Measurements from ENCODE around the gene ABHD8. TPM values are rescaled to one million over a fixed set of nuclear protein-coding genes. Genes with fewer than 3 reads are reported as not detected.

ABHD8 gene
- total RNA-seq, 4 donors from 2014 or later, result 12.2 to 25.0 (median 19.8) TPM

- intact Hi-C loops (cut with DNase I; ENCODE audit: low total_unique reads), result no loop called here
- in situ Hi-C loops (cut with MboI; ENCODE audit: low sequenced_read_pairs in 4 of 4), result no loop called here
- DNase-seq, result no peak
- Histone ChIP-seq H3K27me3 (no peaks in the 10 kb centered on the region), H3K9me3 (no peaks in the 10 kb centered on the region), H3K4me1 (no peaks in the 10 kb centered on the region), H3K4me3 (no peak overlapping the region), H3K36me3 (no peaks in the 10 kb centered on the region), H3K27ac (no peak overlapping the region)
- TF ChIP-seq CTCF (IDR thresholded peaks at IDR 0.05 in 4 of 5, conservative IDR thresholded peaks at IDR 0.05 in 1 of 5) (no peak), POLR2A (IDR thresholded peaks at IDR 0.05) (no peak)
- ATAC-seq, result no peak
Measured at GRCh38 chr19:17259934-17260333, 43.3 kb downstream of the ABHD8 start.

GRCh38 chr19:17259118-17259780 is 44.0 kb downstream of the ABHD8 start:
- Histone ChIP-seq H3K4me3 (no peak overlapping the region), H3K27ac (no peak overlapping the region), H3K27me3 (no peaks in the 10 kb centered on the region), H3K4me1 (no peaks in the 10 kb centered on the region), H3K36me3 (no peaks in the 10 kb centered on the region), H3K9me3 (no peaks in the 10 kb centered on the region)
- ATAC-seq, result no peak
- in situ Hi-C loops (cut with MboI; ENCODE audit: low sequenced_read_pairs in 4 of 4) (no loop called here), intact Hi-C loops (cut with DNase I; ENCODE audit: low total_unique reads) (no loop called here)
- DNase-seq, result no peak
- TF ChIP-seq POLR2A (IDR thresholded peaks at IDR 0.05) (no peak), CTCF (IDR thresholded peaks at IDR 0.05 in 4 of 5, conservative IDR thresholded peaks at IDR 0.05 in 1 of 5) (no peak)

- TF ChIP-seq POLR2A (IDR thresholded peaks at IDR 0.05), result no peak
- TF ChIP-seq CTCF (IDR thresholded peaks at IDR 0.05 in 4 of 5, conservative IDR thresholded peaks at IDR 0.05 in 1 of 5), result no peak
- DNase-seq, result no peak
- no peaks in the 10 kb centered on the region for H3K27me3 ChIP-seq
- H3K27ac ChIP-seq, result no peak overlapping the region
- intact Hi-C loops (cut with DNase I; ENCODE audit: low total_unique reads), result no loop called here
- H3K4me1 ChIP-seq, result no peaks in the 10 kb centered on the region
- H3K4me3 ChIP-seq, result no peak overlapping the region
- H3K9me3 ChIP-seq, result no peaks in the 10 kb centered on the region
- in situ Hi-C loops (cut with MboI; ENCODE audit: low sequenced_read_pairs in 4 of 4), result no loop called here
- ATAC-seq, result no peak
- H3K36me3 ChIP-seq, result no peaks in the 10 kb centered on the region
Measured at GRCh38 chr19:17256130-17256529, 47.1 kb downstream of the ABHD8 start.

GRCh38 chr19:17255150-17255621 is 48.0 kb downstream of the ABHD8 start:
- Histone ChIP-seq H3K9me3 (no peaks in the 10 kb centered on the region), H3K27ac (no peak overlapping the region), H3K4me3 (no peak overlapping the region), H3K36me3 (no peaks in the 10 kb centered on the region), H3K27me3 (no peaks in the 10 kb centered on the region), H3K4me1 (no peaks in the 10 kb centered on the region)
- no peak for TF ChIP-seq CTCF (IDR thresholded peaks at IDR 0.05 in 4 of 5, conservative IDR thresholded peaks at IDR 0.05 in 1 of 5)
- no peak for TF ChIP-seq POLR2A (IDR thresholded peaks at IDR 0.05)
- in situ Hi-C loops (cut with MboI; ENCODE audit: low sequenced_read_pairs in 4 of 4) (no loop called here), intact Hi-C loops (cut with DNase I; ENCODE audit: low total_unique reads) (no loop called here)
- DNase-seq (no peak), ATAC-seq (no peak)

GRCh38 chr19:17254636-17255035 is 48.6 kb downstream of the ABHD8 start:
- H3K36me3 ChIP-seq, result no peaks in the 10 kb centered on the region
- no peaks in the 10 kb centered on the region for H3K9me3 ChIP-seq
- H3K27ac ChIP-seq, result no peak overlapping the region
- intact Hi-C loops (cut with DNase I; ENCODE audit: low total_unique reads), result no loop called here
- H3K27me3 ChIP-seq, result no peaks in the 10 kb centered on the region
- DNase-seq (no peak), ATAC-seq (no peak)
- TF ChIP-seq CTCF (IDR thresholded peaks at IDR 0.05 in 4 of 5, conservative IDR thresholded peaks at IDR 0.05 in 1 of 5) (no peak), POLR2A (IDR thresholded peaks at IDR 0.05) (no peak)
- H3K4me3 ChIP-seq, result no peak overlapping the region
- H3K4me1 ChIP-seq, result no peaks in the 10 kb centered on the region
- in situ Hi-C loops (cut with MboI; ENCODE audit: low sequenced_read_pairs in 4 of 4), result no loop called here
